Loucy (cell line): ENCODE data around the gene MTNR1A.

Experiments
- CTCF ChIP-seq: fragments of 200-600 bp; sonication (generic); conservative IDR thresholded peaks from 2 replicates; pipeline ENCODE4 v1.5.1; 2014; ENCODE audit warnings: mild to moderate bottlenecking, antibody characterized with exemption, low read length
- EZH2phosphoT487 ChIP-seq: fragments of 200-600 bp; IDR thresholded peaks from 2 replicates; pipeline ENCODE4 v1.6.1; 2018; ENCODE audit warnings: antibody characterized with exemption, mild to moderate bottlenecking, moderate library complexity, borderline replicate concordance

- TF ChIP-seq CTCF (no peak), EZH2phosphoT487 (no peak)
Measured at GRCh38 chr4:186514271-186514950, 41.0 kb downstream of the MTNR1A start.
